ENCODE results near the gene CWC22. TPM values are rescaled to one million over a fixed set of nuclear protein-coding genes. Genes with fewer than 3 reads are reported as not detected.

CWC22 gene
- total and polyA plus RNA-seq, 2 of the 13 experiments (the other 11 are each of a cell fraction or from before 2014, with no cell fraction given): 5.7 to 29.2 TPM

DNA sequence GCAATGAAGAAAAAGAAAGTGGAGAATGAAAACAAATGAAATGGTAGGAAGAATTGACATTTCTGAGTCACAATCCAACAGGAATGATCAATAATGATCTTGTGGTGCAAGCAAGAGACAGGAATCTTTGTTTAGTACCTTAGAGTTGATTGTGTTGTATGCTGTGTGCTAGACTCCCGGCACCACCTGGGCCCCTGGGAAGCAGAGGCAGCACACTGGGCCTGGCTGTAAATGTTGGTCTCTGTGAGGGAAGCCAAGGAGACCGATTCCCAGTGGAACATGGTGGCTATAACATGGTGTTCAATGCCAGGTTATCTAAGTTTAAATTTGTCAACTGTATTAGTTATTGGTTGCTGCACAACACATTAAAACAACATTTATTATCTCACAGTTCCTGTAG lies 9.8 kb upstream of the CWC22 start (continued):
- TF ChIP-seq TEF (CRISPR knock-in tag; IDR thresholded peaks at IDR 0.05) (no peak), SUZ12 (IDR thresholded peaks at IDR 0.05; ENCODE audit: low read depth, low read length) (no peak), ZNF160 (CRISPR knock-in tag; IDR thresholded peaks at IDR 0.05) (no peak), FOXP1 (IDR thresholded peaks at IDR 0.05) (no peak), FOXP1 (CRISPR knock-in tag; IDR thresholded peaks at IDR 0.05) (no peak), HMG20A (CRISPR knock-in tag; IDR thresholded peaks at IDR 0.05; ENCODE audit: borderline replicate concordance) (no peak), TOE1 (CRISPR knock-in tag; IDR thresholded peaks at IDR 0.05) (no peak), THAP11 (CRISPR knock-in tag; IDR thresholded peaks at IDR 0.05) (no peak), ZNF644 (CRISPR knock-in tag; IDR thresholded peaks at IDR 0.05; ENCODE audit: low read depth) (no peak), ZBTB39 (CRISPR knock-in tag; IDR thresholded peaks at IDR 0.05) (no peak)
- TF ChIP-seq, protein P1, sequence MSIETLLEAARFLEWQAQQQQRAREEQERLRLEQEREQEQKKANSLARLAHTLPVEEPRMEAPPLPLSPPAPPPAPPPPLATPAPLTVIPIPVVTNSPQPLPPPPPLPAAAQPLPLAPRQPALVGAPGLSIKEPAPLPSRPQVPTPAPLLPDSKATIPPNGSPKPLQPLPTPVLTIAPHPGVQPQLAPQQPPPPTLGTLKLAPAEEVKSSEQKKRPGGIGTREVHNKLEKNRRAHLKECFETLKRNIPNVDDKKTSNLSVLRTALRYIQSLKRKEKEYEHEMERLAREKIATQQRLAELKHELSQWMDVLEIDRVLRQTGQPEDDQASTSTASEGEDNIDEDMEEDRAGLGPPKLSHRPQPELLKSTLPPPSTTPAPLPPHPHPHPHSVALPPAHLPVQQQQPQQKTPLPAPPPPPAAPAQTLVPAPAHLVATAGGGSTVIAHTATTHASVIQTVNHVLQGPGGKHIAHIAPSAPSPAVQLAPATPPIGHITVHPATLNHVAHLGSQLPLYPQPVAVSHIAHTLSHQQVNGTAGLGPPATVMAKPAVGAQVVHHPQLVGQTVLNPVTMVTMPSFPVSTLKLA (IDR thresholded peaks at IDR 0.05): no peak
- TF ChIP-seq, protein P2, sequence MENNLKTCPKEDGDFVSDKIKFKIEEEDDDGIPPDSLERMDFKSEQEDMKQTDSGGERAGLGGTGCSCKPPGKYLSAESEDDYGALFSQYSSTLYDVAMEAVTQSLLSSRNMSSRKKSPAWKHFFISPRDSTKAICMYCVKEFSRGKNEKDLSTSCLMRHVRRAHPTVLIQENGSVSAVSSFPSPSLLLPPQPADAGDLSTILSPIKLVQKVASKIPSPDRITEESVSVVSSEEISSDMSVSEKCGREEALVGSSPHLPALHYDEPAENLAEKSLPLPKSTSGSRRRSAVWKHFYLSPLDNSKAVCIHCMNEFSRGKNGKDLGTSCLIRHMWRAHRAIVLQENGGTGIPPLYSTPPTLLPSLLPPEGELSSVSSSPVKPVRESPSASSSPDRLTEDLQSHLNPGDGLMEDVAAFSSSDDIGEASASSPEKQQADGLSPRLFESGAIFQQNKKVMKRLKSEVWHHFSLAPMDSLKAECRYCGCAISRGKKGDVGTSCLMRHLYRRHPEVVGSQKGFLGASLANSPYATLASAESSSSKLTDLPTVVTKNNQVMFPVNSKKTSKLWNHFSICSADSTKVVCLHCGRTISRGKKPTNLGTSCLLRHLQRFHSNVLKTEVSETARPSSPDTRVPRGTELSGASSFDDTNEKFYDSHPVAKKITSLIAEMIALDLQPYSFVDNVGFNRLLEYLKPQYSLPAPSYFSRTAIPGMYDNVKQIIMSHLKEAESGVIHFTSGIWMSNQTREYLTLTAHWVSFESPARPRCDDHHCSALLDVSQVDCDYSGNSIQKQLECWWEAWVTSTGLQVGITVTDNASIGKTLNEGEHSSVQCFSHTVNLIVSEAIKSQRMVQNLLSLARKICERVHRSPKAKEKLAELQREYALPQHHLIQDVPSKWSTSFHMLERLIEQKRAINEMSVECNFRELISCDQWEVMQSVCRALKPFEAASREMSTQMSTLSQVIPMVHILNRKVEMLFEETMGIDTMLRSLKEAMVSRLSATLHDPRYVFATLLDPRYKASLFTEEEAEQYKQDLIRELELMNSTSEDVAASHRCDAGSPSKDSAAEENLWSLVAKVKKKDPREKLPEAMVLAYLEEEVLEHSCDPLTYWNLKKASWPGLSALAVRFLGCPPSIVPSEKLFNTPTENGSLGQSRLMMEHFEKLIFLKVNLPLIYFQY (CRISPR knock-in tag; IDR thresholded peaks at IDR 0.05; ENCODE audit: borderline replicate concordance): no peak
